Measurements from ENCODE around the gene PLD5.
"Not testable (repeated sequence)": the region's sequence is repeated elsewhere in the genome, so short reads cannot be mapped to it uniquely, and the experiment has no call there.

GRCh38 chr1:242327381-242327780 is 197.1 kb downstream of the PLD5 start:
- TF ChIP-seq CHD2 (IDR thresholded peaks at IDR 0.05; ENCODE audit: low read length, partially characterized antibody); RFX5 (IDR thresholded peaks at IDR 0.05; ENCODE audit: low read length); POLR2AphosphoS5 (IDR thresholded peaks at IDR 0.05; ENCODE audit: low read depth, low read length); REST (IDR thresholded peaks at IDR 0.05; ENCODE audit: low read depth, low read length); EP300 (IDR thresholded peaks at IDR 0.05; ENCODE audit: borderline replicate concordance in 1 of 2, low read depth in 1 of 2, low read length in 1 of 2); SMC3 (IDR thresholded peaks at IDR 0.05; ENCODE audit: low read depth, low read length); CTCF (IDR thresholded peaks at IDR 0.05); FOXJ3 (CRISPR knock-in tag; IDR thresholded peaks at IDR 0.05); MEF2A (IDR thresholded peaks at IDR 0.05; ENCODE audit: borderline replicate concordance, low read depth): not testable (repeated sequence)
